ENCODE results near the gene EML1.

The EML1 gene

DNA sequence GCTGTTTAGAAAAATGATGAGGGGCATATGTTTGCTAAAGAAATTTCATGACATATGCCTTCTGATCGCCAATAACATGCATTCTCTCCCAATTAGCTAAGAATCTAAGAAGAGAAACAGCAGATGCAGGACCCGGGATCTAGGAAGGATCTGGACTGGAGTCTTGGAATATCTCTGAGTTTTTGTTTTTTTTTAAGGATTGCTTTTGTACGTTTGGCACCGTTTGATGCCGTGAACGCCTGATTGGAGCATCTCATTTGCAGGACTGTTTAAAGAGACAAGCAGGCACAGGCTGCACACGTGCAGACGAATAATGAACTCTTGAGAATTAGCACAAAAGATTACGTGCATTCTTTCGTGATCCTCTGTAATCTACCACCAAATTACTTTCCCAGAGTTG lies 13.6 kb downstream of the EML1 start:
- peak; percentile 63 for DNase-seq

DNA sequence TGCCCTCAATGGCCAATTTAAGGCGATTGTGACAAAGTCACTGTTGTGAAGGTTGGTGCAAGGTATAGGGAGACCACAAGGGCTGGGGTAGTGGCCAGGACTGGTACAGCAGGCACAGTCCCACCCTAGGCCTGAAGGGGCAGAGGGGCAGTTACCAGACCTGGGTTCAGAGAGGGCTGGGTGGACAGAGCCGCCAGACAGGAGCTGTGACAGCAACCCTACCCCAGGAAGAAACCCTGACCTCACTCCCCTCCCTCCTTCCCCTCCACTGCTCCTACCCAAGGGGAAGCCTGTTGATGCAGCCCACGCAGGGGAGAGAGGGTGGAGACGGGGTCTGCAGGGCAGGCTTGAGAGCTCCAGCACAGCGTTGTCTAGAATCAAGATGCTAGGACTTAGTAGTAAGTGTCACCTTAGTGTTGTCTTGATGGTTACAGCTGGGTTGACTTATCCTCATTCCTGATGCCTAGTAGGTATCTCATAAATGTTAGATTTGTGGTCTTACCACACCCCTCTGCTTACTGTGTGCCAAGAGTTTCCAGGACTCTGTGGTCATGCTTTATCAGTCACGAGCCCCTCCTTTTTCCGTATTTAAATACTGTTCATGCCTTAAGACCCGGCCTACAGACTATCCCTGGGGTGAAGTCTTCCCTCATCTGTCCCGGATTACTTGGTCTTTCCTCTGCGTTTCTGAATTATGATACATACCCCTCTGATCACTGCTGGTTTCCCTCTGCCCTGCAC lies 14.4 kb downstream of the EML1 start:
- no peak for DNase-seq

DNA sequence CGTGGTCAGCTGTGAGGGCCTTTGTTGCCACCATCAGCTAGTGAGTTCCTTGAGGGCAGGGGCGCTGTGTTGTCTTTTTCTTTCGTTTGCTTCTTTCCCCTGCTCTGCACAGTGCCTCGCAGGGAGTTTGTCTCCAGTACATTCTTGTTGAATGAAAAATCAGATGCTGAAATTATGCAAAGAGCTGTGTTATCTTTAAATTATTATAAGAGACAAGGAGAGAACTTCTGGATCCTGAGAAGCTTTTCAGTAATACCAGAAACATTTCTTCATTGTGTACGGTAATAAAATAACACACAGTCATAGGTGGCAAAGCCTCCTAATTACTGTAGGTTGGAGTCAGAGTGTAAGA lies 14.9 kb downstream of the EML1 start:
- DNase-seq: no peak

DNA sequence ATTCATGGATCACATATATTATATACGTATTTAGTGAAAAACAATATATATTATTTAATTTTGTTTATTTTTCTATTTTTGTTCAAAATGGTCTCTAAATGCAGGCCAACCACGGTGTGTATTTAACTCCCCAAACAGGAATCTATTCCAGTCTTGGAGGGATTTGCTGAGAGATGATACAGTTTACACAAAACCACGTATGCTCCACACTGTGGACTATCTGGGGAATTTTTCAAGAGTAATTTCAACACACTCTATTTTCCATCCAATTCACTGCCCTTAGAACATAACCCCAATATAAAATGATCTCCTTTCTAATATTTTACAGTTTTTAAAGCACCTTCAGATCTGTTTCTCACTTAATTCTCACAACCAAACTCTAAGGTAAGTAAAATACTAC lies 15.3 kb downstream of the EML1 start:
- DNase-seq: no peak

DNA sequence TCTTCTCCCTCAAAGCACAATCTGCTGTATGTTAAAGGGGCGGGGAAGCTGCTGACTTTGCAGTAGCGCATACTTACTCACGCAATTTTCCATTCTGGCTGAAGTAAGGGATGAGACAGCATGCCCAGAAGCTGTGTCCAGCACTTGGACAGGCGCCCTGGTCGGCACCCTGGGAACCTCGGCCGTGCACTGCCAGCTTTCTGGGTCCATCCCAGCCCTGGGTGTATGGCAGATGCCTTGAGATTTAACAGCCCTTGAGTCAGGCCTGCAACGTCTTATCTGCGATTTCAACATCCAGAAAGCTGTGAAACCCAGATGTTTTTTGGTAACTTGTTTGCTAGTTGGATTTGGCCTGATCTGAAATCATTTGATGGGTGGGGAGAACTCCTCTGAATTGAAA lies 16.1 kb downstream of the EML1 start:
- no peak for DNase-seq

DNA sequence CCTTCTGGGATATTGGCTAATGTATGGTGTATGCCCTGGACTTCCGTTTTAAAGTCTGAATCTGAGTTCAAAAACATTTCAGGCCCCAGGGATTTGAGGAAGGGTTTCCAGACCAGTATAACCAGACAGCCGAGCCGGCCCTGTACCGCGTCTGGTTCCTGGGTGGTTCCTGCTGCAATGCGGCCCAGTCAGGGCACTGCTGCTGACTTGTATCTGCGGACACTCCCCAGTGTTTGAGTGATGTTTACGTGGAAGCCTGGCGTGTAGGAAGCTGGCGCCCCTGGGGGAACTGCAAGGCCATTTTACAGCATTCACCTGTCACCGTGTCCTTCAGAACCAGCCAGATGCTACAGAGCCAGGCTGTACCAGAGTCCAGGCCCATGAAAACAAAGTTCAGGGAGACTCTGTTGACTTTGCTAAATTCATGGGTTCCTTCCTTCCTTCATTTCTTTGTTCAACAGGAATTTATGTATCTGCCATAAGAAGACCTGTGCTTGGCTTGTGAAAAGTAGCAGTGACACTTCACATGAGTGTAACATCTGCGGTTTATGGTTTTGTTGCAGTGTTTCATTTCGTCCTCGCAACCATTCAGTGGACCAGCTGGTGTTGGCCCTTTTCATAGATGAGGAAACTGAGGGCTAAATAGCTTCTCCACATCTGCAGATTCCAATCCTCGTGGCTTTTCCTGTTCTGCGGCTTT lies 16.8 kb downstream of the EML1 start:
- DNase-seq: no peak

DNA sequence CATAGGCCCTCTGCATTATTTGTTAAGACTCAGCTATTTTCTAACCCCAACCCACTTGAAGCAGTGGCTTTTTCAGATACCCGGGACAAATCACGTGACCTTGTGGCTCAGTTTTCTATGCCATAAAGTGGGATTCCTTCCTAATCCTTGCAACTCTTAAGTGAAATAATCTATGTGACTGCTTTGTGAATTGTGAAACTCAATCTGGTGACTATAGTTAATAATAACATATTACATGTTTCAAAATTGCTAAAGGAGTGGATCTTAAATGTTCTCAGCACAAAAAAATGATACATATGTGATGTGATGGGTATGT lies 17.3 kb downstream of the EML1 start:
- DNase-seq: no peak

DNA sequence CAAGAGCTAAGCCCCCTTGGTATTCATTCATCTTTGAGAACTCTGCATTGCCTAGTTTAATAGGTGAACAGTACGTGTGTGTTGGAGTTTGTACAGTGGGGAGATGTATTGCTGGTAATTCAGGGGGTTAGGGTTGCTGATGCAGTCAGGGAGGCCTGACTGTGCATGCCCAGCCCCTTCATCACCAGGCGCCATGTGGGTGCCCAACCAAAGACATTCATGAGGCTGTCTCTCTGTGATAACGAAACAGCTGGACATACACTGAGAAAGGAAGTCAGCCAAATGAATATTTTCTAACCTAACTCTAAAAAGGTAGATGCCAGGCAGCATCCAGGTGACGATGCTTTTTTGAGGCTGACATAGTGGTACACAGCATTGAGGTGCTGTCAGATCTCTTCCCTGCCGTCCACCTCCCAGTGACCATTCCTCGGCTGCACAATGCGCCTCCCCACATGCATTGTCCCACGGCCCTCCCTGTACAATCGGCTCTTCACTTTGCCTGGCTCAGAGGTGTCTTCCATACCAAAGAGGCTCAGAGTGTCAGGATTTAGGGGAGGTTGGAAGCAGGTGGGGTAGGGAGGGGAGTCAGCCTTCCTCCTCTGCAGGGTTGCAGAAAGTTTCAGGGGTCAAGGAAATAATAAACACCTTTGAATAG lies 19.0 kb downstream of the EML1 start:
- DNase-seq: no peak

DNA sequence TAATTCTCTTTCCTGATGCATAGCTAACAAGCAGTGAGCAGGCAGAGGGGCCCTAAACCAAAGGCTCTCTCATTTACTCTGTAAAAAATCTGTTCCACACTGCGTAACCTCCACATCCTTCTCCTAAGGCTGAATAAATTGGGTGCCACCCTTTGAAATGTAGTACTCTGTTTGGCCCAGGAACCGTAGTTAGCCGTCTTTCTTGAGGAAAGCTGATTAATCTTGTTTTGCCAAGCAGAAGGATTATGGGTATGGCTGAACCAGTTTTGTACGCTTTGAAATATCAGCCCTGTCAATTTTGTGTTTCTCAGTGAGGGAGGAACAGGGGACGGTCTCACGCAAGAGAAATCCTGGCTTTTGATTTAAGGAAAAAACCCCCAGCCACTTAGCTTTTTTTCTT lies 19.7 kb downstream of the EML1 start:
- DNase-seq: no peak

DNA sequence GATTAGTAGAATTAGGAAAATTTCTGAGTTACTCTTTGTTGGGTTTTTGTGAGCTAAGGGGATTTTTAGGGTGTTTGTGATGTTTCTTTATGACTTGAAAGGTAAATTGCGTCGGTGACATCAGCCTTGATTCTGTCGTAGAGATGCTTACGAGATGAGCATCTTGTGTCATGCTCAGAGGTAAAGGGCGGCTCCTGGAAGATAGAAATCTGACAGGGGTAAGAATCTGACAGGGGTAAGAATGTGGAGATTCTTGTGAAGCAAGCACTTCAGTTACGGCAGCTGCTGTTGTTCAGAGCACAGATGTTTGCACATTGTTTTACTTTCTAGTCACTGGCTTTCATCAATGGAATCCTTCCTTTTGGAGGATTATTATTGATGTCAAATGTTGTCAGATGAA lies 22.5 kb downstream of the EML1 start:
- DNase-seq: no peak

DNA sequence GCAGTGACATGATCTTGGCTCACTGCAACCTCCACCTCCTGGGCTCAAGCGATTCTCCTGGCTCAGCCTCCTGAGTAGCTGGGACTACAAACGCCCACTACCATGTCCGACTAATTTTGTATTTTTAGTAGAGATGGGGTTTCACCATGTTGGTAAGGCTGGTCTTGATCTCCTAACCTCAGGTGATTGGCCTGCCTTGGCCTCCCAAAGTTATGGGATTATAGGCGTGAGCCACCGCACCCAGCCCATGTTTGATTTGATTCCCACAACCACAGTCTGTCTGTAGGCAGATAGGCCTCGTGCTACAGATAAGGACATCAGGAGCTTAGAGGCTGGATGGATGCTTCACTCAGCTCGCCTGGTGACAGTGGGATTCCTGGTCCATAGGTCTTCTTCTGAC lies 23.0 kb downstream of the EML1 start:
- no peak for DNase-seq

DNA sequence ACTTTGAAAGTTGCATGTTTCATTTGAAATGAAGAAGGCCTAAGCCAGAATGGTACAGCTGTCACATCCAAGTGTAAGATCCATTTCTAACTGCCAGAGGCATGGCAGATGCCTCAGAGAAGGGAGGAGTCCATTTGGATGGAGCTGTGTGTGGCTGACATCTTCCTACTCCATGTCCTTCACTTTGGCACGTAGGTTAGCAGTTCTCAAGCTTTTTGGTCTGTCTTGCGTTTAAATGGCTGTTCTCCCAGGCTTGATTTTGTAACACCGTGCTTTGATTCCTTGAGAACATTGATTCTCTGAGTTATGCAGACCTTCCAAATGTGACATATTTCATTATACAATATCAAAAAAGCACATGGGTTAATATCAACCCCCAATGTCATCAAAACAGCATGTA lies 23.4 kb downstream of the EML1 start:
- no peak for DNase-seq

DNA sequence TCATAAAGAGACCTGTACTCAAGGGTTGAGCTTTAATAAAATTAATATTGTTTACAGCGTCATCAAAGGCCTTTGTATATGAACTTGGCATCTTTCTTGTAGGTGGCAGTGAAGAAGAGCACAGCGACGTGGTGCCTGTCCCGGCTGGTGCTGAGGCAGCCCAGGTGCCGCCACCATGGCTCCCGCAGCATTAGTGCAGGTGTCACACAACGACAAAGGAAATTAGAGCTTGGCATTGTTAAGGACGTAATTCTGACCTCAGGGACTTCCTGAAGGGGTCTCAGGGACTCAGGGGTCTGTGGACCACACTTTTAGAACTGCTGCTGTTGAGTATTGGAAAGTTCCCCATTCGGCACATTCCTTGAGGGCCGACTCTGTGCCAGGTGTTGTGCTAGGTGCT lies 24.1 kb downstream of the EML1 start:
- no peak for DNase-seq

DNA sequence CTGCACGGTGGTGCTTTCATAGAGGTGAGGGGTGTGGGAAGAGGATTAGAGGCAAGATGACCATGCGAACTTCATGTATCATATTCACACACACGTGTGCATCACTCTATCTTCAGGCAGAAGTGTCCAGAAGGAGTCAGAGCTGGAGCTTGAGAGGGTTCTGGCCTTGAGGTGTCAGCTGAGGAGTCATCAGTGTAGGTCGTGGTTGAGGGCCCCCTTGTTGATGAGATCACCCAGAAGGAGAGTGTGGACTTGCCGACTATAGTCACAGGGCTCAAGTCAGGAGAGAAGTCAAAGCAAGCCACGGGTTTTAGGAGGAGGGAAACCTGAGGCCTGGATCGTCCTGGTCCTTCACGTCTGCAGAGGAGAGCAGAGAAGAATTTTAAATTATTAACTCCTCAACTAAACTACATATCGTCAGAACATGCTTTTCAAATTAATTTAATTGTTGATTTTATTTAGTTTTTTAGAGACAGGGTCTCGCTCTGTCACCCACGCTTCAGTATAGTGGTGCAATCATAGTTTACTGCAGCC lies 25.4 kb downstream of the EML1 start:
- no peak for DNase-seq

DNA sequence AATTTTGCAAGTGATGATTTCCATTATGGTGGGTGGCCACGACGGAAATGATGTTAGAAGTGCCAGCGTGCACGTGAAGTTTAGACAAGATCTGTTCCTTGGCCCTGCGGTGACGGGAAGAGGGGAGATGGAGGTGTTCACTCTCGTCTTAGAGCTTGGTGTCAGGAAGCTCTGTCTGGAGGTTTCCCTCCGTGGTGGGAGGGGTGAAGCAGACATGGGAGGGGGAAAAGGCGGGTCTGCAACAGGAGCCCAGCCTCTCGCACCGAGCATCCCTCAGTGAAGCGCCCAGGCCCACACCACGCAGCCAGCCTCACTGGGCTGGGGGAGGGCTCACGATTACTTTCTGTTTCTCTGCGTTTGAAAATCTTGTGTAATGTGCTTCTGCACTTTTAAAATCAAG lies 26.3 kb downstream of the EML1 start:
- no peak for DNase-seq

DNA sequence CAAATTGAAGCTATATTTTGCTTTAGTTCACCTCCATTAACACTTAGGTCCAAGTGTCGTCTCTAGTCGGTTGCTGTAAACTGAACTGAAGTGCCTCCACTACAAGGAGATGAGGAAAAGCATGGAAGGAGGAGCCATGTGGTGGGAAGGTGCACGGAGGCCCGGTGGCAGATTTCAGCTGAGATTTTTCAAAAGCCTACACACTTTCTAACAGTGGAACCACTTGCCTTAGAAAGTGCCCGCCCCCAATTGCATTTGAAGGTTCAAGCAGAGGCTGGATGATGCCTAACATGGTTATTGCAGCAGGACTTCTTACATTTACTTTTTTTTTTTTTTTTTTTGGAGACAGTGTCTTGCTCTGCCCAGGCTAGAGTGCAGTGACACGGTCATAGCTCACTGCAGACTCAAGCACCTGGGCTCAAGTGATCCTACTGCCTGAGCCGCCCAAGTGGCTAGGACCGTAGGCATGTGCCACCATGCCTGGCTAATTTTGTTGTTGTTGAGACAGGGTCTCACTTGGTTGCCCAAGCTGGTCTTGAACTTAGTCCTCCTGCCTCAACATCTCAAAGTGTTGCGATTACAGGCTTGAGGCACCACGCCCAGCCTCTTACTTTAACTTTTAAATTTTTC lies 27.6 kb downstream of the EML1 start:
- no peak for DNase-seq

DNA sequence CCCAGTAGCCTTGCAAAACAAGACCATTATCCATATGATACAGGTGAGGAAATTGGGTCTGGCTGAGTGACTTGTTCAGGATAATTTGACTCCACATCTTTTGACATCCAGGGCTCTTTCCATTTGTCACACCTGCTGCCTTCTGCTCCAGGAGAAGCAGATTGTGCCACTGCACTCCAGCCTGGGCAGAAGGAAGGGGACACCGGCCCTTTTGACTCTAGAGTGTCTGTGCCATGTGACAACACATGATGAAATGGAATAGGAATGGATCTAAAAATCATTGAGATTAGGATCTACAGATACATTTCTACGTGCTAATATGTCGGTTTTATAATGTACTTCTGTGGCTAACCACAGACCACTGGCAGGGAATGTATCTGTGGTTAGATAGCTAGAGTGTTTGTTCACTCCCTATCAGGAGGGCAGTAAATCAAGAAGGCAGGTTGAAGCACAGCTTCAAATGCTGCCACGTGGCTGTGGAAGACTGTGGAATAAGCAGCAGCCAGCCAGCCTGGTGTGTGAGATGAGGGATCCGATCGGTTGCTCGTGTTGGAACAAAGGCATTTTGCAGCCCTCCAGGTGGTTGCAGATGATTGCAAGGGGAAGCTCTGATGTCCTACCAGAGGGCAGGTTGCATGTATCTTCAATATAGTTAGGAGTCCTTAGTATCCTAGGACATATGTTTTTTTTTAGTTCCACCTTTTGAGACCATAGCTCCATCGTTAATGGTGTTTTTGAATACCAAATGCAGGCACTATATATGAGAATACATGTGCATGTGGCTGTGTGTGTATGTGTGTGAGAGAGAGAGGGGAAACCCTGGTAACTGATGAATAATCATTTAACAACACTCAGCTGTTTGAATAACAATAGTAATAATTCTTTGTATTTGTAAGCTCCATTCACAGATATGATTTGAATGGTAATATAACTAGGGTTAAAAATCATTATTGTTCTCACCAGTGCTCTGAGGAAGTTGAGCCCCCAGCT lies 28.6 kb downstream of the EML1 start:
- no peak for DNase-seq

DNA sequence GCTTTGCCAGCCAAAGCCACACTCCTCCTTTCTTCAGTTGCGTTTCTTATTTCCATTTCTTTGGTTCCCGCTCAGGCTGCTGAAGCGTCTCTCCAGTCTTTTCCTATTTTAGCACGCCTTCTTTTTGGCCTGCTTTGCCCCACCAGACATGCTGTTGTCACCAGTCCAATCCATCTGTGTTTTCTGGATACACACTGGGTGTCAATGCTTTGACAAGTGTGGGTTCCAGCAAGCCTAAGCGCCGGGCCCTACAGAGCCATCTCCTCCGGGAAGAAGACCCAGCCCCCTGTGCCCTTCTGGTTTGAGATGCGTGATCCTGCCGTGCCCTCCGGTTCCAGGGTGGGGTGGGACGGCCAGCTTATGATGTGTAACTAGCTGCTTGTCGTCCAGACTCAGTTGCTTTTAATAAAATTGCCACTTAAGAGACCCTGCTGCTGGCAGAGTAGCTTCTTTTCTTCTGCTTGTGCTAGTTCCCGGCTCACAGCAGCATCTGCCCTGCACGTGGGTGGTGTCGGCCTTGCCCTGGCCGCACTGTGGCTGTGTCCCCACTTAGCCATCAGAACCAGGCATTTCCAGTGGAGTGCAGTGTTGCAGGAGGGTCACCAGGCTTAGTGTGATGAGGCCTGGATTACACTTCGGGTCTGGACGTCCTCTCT lies 29.7 kb downstream of the EML1 start:
- DNase-seq: no peak

DNA sequence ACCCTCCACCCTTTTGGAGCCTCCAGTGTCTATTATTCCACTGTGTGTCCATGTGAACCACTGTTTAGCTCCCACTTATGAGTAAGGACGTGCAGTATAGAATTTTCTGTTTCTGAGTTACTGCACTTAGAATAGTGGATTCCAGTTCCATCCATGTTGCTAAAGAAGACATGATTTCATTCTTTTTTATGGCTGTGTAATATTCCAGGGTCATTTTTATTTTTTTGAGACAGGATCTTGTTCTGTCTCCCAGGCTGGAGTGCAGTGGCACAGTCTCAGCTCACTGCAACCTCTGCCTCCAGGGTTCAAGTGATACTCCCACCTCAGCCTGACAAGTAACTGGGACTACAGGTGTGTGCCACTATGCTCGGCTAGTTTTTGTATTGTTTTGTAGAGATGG lies 31.6 kb downstream of the EML1 start:
- DNase-seq: no peak

DNA sequence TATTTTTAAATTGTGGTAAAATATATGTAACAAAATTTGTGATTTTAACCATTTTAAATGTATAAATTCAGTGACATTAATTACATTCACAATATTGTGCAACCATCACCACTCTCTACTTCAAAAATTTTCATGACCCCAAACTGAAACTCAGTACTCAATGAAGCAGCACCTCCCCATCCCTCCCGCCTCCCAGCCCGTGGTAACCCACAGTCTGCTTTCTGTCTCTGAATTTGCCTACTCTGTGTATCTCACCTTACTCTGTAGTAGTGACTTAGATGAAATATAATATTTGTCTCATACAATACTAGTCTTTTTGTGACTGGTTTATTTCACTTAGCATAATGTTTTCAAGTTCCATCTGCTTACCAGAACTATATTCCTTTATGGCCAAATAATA lies 36.2 kb downstream of the EML1 start:
- DNase-seq: no peak

DNA sequence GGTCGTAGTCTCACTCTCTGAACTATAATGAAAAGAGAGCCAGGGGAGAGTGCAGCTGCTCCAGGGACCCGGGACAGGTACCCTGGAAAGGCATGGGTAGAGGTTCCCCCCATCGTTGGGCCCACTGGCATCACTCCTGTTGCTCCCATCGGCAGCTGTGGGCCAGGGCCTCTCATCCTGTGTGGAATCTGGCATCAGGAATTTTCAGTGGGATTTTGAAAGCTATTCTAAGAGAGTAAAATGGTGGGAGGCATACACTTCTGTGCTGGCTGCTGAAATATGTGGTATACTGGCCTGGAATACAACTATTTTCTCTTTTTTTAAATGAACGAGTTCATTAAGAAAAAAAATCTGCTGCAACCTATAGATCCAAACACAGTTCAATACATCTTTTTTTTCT lies 38.1 kb downstream of the EML1 start:
- DNase-seq: peak; percentile 58

All from eye (tissue), 1 donor.